Measurements from ENCODE around the gene GHITM.
"Not testable (repeated sequence)": the region's sequence is repeated elsewhere in the genome, so short reads cannot be mapped to it uniquely, and the experiment has no call there.

The GHITM gene

DNA sequence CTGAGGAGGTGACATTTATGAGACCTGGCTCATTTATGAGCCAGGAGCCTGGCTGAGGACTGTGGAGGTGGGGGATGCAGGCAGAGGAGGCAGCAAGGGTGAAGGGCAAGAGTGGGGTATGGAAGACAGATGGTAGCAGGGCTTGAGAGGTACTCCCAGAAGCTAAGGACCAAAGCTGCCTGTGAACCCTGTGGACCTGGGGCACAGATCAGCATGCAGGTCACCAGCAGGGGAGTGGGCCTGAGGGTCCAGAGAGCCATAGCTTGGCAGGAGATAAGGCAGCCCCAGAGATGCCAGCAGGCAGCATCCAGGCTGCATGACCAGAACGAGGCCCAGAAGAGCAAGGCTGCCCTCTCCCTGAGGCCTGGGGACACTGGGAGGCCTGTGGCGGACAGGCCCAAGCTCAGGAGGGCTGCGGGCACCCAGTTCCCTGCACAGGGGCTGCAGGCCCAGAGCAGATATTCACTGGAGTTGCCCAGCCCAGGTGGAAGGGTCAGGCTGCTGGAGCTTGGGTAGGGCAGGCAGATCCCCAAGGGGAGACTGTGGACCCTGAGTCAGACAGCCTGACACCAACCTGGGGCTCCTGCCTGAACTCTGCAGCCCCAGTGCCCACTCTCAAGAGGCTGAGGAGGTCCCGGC, 37.6 kb downstream of the GHITM start:
- DNase-seq = no peak

DNA sequence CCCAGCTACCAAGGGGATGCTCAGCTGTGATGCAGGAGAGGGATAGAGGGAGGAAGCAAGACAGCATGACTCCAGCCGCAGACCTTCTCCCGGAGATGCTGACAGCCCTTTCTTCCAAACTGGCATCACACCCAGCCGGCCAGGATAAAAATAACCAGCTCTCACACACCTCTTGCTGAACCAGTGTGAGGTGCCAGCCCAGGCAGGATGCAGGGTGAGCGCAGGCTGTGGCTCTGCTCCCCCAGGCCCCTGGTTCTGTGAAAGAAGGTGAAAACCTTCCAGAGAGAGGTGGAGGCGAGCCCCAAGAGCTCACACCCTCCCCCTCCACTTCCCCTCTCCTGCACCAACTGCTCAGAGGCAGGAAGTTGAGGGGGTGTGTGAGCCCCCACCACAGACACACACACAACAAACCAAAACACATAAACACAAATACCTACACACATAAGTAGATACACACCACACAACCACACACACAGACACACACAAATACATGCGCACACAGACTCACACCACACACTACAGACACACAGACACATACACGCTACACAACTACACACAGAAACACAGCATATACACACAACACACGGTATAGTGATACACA, 38.3 kb downstream of the GHITM start:
- no peak for DNase-seq

- no peak for DNase-seq
Measured at GRCh38 chr10:84178160-84178609, 38.9 kb downstream of the GHITM start.

DNA sequence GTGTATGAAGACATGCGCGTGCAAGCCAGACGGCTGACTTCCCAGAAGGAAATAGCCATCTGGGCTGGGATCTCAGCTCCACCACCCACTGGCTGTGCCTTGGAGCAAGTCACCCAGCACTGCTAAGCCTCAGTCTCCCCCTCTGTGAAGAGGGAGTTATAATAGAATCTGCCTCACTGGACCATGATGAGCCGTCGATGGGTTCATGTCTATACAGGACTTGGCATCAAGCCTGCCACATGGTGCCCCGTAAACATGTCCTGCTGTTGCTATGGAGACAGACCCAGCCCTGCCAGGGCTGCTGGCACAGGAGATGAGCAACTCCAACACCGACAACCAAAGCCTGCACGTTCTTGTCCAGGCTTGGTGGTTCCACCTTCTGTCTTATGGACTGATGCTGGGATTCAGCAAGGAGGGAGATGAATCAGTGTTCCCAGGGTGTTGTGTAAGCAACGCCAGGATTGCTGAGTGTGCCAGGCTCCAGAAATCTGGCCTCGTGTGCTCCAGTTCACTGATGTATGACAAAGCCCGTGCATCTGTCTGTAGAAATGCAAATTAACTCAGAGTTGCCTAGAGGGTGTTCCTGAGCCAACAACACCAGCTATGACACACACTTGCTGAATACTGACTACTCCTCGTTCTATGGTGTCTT, 39.9 kb downstream of the GHITM start:
- no peak for DNase-seq

GRCh38 chr10:84180386-84180785, 41.1 kb downstream of the GHITM start:
- not testable (repeated sequence) for DNase-seq

- DNase-seq = no peak
Measured at GRCh38 chr10:84181631-84182030, 42.3 kb downstream of the GHITM start.

GRCh38 chr10:84184517-84184916, 45.2 kb downstream of the GHITM start:
- DNase-seq = no peak

GRCh38 chr10:84185526-84186175, 46.3 kb downstream of the GHITM start:
- no peak for DNase-seq

GRCh38 chr10:84188815-84189214, 49.5 kb downstream of the GHITM start:
- DNase-seq = no peak

GRCh38 chr10:84190621-84191020, 51.3 kb downstream of the GHITM start:
- no peak for DNase-seq

GRCh38 chr10:84191106-84191505, 51.8 kb downstream of the GHITM start:
- DNase-seq = no peak

- DNase-seq = no peak
Measured at GRCh38 chr10:84193327-84193726, 54.0 kb downstream of the GHITM start.

- DNase-seq = no peak
Measured at GRCh38 chr10:84193846-84194423, 54.6 kb downstream of the GHITM start.

DNA sequence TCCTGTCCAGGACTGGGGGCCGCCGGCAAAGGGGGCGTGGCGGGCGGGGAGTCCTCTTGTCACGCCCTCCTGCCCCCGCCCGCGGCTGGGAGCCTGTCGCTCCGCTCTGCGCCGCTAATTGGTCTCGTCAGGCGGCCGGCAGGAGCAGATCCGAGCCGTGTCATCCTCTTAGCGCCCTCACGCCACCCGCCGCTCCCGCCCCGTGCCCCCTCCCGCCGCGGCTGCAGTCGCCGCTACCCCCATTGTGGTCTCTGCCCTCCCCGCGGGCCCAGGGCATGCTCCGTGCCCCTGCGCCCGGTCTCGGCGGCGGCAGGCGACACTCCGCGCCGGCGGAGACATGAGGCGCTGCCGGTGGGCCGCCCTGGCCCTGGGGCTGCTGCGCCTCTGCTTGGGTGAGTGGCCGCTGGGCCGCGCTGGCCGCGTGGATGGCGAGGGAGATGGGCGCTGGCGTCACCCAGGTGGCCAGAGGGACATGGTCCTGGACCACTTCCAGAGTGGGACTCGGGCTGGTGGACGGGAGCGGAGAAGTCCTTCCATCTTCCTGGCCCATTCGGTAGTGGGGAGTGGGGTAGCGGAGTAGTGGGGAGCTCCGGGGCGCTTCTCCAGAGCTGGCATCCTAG, 55.2 kb downstream of the GHITM start, which contains the start of gene CDHR1:
Gene CDHR1 (plus strand): TSS at position 114 of the 620 bp plus-strand sequence. CDS start 224 bp downstream, at position 338.
- peak; percentile 37 to 58 for DNase-seq

GRCh38 chr10:84195044-84195830, 55.9 kb downstream of the GHITM start:
- DNase-seq = no peak

GRCh38 chr10:84196083-84196482, 56.8 kb downstream of the GHITM start:
- no peak for DNase-seq

- no peak for DNase-seq
Measured at GRCh38 chr10:84196941-84197340, 57.6 kb downstream of the GHITM start.

DNA sequence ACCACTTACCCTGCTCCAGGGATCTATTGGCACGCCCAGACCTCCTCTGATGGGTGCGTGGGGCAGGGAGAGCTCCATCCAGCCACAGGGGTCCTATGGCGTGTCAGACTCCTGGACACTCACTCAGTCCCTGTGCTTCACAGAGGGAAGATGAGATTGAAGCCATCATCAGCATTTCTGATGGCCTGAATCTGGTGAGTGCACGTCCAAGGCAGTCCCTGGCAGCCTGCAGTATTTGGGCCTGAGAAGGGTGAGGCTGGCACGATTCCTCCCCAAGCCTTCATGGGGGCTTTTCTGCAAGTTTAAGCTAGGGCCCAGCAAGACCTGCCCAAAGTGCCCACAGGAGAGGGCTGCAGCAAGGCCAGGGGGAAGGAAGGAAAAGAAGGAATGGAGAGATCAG, 58.3 kb downstream of the GHITM start:
- DNase-seq = no peak

DNA sequence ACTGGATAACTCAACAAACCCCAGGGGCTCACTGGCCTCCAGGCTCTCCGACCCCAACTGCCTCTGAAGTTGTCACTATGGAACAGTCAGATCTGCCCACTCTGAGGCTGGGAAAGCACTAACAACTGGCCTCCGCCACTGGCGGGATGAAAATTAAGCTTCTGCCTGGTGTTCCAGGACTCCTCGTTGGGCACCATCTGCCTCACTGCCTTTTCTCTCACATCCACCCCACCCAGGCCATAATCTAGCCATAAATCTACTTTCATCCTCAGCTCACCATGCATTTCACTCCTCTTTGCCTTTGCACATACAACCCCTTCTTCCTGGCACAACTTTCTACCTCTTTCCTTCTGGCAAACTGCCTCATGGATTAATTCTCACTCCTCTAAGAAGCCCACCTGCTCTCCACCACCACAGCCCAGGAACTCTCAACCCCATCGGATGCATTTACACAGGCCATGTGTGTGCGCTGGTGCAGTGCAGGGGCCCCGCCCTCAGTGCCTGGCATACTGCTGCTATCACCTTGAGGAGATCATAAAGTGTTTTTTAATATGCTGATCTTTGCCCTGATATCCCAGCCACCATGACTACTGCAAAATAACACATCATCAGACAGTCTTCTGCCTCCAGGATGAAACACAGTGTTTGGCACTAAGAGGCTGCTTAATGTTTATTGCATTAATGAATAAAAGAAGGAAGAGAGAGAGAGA, 59.1 kb downstream of the GHITM start:
- no peak for DNase-seq

GRCh38 chr10:84200537-84201243, 61.4 kb downstream of the GHITM start:
- DNase-seq = no peak

DNA sequence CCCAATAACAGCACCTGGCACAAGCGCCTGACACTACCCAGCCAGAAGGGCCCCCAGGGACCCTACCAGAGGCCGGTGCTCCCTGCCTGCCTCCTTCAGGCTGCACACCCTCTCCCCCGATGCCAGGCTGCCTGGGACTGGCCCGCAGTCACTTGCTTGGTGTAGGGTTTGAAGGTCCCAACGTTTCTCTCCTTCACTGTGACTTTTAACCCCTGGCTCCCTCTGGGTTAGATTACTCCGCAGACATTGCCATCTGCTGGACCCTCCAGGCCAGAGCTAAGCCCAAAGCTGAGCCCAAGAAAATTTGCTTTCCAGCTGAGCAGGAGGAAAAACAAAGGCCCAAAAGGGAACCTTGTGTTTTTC, 61.9 kb downstream of the GHITM start:
- DNase-seq = no peak

Measured in stimulated activated CD4-positive, alpha-beta T cell treated with anti-CD3 and anti-CD28 coated beads, Interleukin-2, amount 100 ng/mL, for 24 hours (primary cell).